Activated CD8-positive, alpha-beta T cell treated with anti-CD3 and anti-CD28 coated beads for 36 hours (primary cell): Measurements from ENCODE around the gene TPM1. TPM values are rescaled to one million over a fixed set of nuclear protein-coding genes. Genes with fewer than 3 reads are reported as not detected.

ENCODE experiments used
- ATAC-seq: fragments of 200-7000 bp; cut with Tn5 transposase; one replicate; pipeline ENCODE4 v1.10.0; 2021; ENCODE audit warnings: mild to moderate bottlenecking, moderate library complexity
- CTCF ChIA-PET: fragments of 350-600 bp; sonication (Branson Sonifier 250); formaldehyde crosslinking; loops from one replicate; lab custom pipeline; 2021; ENCODE audit warnings: antibody characterized with exemption; lab: Charles Lee
- POLR2A ChIA-PET: fragments of 350-600 bp; sonication (Branson Sonifier 250); formaldehyde crosslinking; loops from one replicate; lab custom pipeline; 2021; ENCODE audit warnings: antibody characterized with exemption; lab: Charles Lee
- DNase-seq: peaks from one replicate; pipeline ENCODE4 v3.0.0-alpha.2; 2020
- H3K27ac Mint-ChIP-seq: one replicate; pipeline ENCODE4 v1.8.0; 2021; ENCODE audit warnings: mild to moderate bottlenecking, mixed read lengths
- H3K27me3 Mint-ChIP-seq: one replicate; pipeline ENCODE4 v1.8.0; 2021; ENCODE audit warnings: mixed read lengths
- H3K36me3 Mint-ChIP-seq: one replicate; pipeline ENCODE4 v1.8.0; 2021; ENCODE audit warnings: low read depth, mixed read lengths
- H3K4me1 Mint-ChIP-seq: one replicate; pipeline ENCODE4 v1.8.0; 2021; ENCODE audit warnings: low read depth, mixed read lengths
- H3K4me3 Mint-ChIP-seq: one replicate; pipeline ENCODE4 v1.8.0; 2021; ENCODE audit warnings: mild to moderate bottlenecking, moderate library complexity, mixed read lengths
- H3K9me3 Mint-ChIP-seq: one replicate; pipeline ENCODE4 v1.8.0; 2021; ENCODE audit warnings: mixed read lengths
- intact Hi-C: fragments of 100-400 bp; cut with micrococcal nuclease; formaldehyde crosslinking; loops from one replicate; pipeline ENCODE4 v1.10.0; 2022
- total RNA-seq, 2 experiments: library from RNA; stranded (reverse); gene quantifications; one replicate each; pipeline ENCODE4 v1.2.3, GENCODE V29; 2021
- TF ChIP-seq, protein P1 (sequence below): fragments of 200-600 bp; IDR thresholded peaks from one replicate; pipeline ENCODE4 v1.8.0; 2022; ENCODE audit warnings: antibody characterized with exemption, mild to moderate bottlenecking

Gene TPM1
- total RNA-seq, 2 experiments from 2014 or later: 6.0 to 6.3 TPM

DNA sequence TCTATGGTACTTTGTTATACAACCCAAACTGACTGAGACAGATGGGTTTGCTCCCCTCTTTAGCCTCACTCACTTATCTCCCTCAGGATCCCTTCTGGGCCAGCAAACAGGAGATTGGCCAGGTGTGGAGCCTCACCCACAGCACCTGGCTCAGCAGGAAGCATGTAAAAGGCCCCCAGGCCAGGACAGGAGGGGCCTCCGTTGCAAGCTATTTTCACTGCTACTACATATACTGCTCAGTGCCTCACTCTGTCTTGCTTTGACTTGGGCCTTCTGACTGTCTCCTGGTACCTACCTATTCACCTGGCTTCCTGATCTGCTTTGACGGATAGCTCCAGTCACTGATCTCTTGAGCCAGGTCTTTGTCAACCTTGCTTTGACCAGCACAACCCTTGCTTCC lies 20.4 kb upstream of the TPM1 start:
- intact Hi-C loops: no loop called here
- Mint-ChIP-seq H3K36me3 (no peaks in the 10 kb centered on the region), H3K9me3 (no peaks in the 10 kb centered on the region), H3K4me3 (no peak overlapping the region), H3K4me1 (no peaks in the 10 kb centered on the region), H3K27me3 (peaks cover 5% of the 10 kb centered on the region), H3K27ac (no peak overlapping the region)
- ChIA-PET CTCF (no interaction called here), POLR2A (no interaction called here)
- no peak for ATAC-seq
- DNase-seq: no peak
- TF ChIP-seq, protein P1, sequence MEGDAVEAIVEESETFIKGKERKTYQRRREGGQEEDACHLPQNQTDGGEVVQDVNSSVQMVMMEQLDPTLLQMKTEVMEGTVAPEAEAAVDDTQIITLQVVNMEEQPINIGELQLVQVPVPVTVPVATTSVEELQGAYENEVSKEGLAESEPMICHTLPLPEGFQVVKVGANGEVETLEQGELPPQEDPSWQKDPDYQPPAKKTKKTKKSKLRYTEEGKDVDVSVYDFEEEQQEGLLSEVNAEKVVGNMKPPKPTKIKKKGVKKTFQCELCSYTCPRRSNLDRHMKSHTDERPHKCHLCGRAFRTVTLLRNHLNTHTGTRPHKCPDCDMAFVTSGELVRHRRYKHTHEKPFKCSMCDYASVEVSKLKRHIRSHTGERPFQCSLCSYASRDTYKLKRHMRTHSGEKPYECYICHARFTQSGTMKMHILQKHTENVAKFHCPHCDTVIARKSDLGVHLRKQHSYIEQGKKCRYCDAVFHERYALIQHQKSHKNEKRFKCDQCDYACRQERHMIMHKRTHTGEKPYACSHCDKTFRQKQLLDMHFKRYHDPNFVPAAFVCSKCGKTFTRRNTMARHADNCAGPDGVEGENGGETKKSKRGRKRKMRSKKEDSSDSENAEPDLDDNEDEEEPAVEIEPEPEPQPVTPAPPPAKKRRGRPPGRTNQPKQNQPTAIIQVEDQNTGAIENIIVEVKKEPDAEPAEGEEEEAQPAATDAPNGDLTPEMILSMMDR: no peak

DNA sequence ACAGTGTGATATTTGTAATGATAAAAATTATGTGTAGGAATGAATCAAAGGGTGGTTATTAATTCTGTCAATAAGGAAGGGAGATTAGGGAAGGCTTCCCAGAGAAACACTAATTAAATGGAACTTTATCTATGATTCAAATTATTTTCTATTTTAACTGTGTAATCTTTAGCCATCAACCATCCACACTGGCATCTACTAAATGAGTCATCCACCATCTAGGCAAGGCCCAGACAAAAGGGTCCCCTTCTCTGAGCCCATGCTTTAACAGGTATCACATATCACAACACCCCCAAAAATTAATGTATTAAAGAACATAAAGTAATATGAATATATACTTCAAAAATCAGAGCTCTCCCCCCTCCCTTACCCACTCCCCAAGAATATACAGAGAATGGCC lies 19.9 kb upstream of the TPM1 start:
- no peak for ATAC-seq
- ChIA-PET POLR2A (no interaction called here), CTCF (no interaction called here)
- intact Hi-C loops: no loop called here
- H3K36me3 Mint-ChIP-seq: no peaks in the 10 kb centered on the region
- DNase-seq: no peak
- no peaks in the 10 kb centered on the region for H3K9me3 Mint-ChIP-seq
- H3K27ac Mint-ChIP-seq: no peak overlapping the region
- TF ChIP-seq, protein P1: no peak
- H3K27me3 Mint-ChIP-seq: peaks cover 5% of the 10 kb centered on the region
- H3K4me3 Mint-ChIP-seq: no peak overlapping the region
- no peaks in the 10 kb centered on the region for H3K4me1 Mint-ChIP-seq

DNA sequence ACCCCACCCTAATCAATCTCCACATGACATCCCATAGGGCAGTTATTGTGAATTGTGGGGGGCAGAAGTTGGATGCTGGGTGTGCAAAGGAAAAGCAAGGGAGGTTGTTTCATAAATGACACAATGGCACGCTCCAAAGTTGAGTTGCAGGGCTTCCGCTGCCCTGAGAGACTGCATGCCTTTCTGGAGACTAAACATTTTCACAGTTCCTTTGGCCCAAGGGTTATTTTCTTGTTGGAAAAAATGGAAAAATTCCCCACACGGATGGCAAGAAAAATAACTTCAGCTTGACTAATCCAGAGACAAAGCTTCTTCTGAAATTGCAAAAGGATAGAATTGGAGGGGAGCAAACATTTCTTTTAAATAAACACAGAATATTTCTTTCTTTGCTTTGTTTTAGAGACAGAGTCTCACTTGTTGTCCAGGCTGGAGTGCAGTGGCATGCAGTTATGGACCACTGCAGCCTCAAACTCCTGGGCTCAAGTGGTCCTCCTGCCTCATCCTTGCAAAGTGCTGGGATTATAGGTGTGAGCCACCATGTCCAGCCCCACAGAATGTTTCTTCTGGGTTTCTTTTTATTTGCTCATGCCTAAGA lies 19.1 kb upstream of the TPM1 start:
- ATAC-seq: no peak
- TF ChIP-seq, protein P1: no peak
- intact Hi-C loops: no loop called here
- Mint-ChIP-seq H3K36me3 (no peaks in the 10 kb centered on the region), H3K4me1 (no peaks in the 10 kb centered on the region), H3K27me3 (peaks cover 3% of the 10 kb centered on the region), H3K27ac (no peak overlapping the region), H3K4me3 (no peak overlapping the region), H3K9me3 (no peaks in the 10 kb centered on the region)
- CTCF ChIA-PET: no interaction called here
- DNase-seq: no peak
- POLR2A ChIA-PET: no interaction called here

DNA sequence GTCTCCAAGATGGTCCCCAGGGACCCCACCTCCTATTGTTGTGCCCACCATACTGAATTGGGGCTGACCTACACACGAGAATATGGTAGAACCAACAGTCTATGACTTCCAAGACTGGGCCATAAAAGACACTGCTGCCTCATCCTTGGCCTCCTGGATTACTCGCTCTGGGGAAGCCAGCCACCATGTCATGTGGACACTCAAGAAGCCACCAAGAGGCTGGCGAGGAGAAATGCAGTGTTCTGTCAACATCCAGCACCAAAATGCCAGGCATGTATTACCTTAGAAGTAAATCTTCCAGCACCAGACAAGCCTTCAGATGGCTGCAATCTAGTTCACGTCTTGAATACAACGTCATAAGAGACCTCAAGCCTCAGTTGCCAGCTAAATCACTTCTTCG lies 17.1 kb upstream of the TPM1 start:
- Mint-ChIP-seq H3K4me1 (no peaks in the 10 kb centered on the region), H3K9me3 (no peaks in the 10 kb centered on the region), H3K27me3 (peaks cover 12% of the 10 kb centered on the region), H3K4me3 (no peak overlapping the region), H3K36me3 (no peaks in the 10 kb centered on the region), H3K27ac (no peak overlapping the region)
- no peak for DNase-seq
- ChIA-PET CTCF (interaction anchor here (1.0 kb wide), 1 partner anchor 23 kb away, joined by 3 read pairs; no protein-coding TSS in a partner anchor), POLR2A (no interaction called here)
- TF ChIP-seq, protein P1: no peak
- no peak for ATAC-seq
- intact Hi-C loops: no loop called here

DNA sequence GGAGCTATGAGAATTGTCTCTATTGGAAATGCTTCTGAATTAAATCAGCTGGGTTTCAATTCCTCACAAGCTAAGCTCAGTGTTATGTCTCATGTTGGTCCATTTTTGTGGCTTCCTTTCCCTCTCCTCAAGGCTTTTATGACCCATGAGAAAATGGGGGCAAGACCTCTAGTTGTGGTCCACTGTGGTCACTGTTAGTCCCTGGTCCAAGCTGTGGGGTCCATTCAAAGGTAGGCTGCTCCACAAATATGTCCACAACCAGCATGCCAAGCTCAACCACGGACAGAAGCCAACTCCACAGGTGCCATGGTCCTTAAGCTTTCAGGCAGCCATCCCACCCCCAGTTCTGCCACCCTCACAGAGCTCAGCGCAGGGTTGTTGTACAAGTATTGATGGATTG lies 14.9 kb upstream of the TPM1 start:
- Mint-ChIP-seq H3K27me3 (peaks cover 12% of the 10 kb centered on the region), H3K4me1 (no peaks in the 10 kb centered on the region), H3K27ac (no peak overlapping the region), H3K9me3 (no peaks in the 10 kb centered on the region), H3K4me3 (no peak overlapping the region), H3K36me3 (no peaks in the 10 kb centered on the region)
- ChIA-PET POLR2A (no interaction called here), CTCF (interaction anchor here (1.6 kb wide), 1 partner anchor 20 kb away, joined by 7 read pairs; no protein-coding TSS in a partner anchor)
- TF ChIP-seq, protein P1: no peak
- no peak for DNase-seq
- ATAC-seq: no peak
- intact Hi-C loops: no loop called here
